Stimulated activated naive CD8-positive, alpha-beta T cell treated with anti-CD3 and anti-CD28 coated beads, Interleukin-15, Interleukin-2, amounts not matched to agents 100 ng/mL and 50 ng/mL, for 24 hours (primary cell): ENCODE measurements around the gene APBA1.

Source experiments
- H3K27ac Mint-ChIP-seq: one replicate; pipeline ENCODE4 v1.8.0; 2021; ENCODE audit warnings: mild to moderate bottlenecking, mixed read lengths
- H3K27me3 Mint-ChIP-seq: one replicate; pipeline ENCODE4 v1.8.0; 2021; ENCODE audit warnings: mixed read lengths
- H3K36me3 Mint-ChIP-seq: one replicate; pipeline ENCODE4 v1.8.0; 2021; ENCODE audit warnings: low read depth, mixed read lengths
- H3K4me1 Mint-ChIP-seq: one replicate; pipeline ENCODE4 v1.8.0; 2021; ENCODE audit warnings: low read depth, mixed read lengths
- H3K4me3 Mint-ChIP-seq: one replicate; pipeline ENCODE4 v1.8.0; 2021; ENCODE audit warnings: mild to moderate bottlenecking, mixed read lengths
- H3K9me3 Mint-ChIP-seq: one replicate; pipeline ENCODE4 v1.8.0; 2021; ENCODE audit warnings: mixed read lengths

Gene APBA1

GRCh38 chr9:69673311-69673640 lies 1.1 kb upstream of the APBA1 start:
- Mint-ChIP-seq H3K4me3 (peak overlapping the region; percentile 77), H3K4me1 (peaks cover 17% of the 10 kb centered on the region), H3K36me3 (no peaks in the 10 kb centered on the region), H3K27me3 (peaks cover 23% of the 10 kb centered on the region), H3K27ac (no peak overlapping the region), H3K9me3 (no peaks in the 10 kb centered on the region)

- Mint-ChIP-seq H3K27ac (no peak overlapping the region), H3K27me3 (peaks cover 23% of the 10 kb centered on the region), H3K36me3 (no peaks in the 10 kb centered on the region), H3K4me3 (peak overlapping the region; percentile 77), H3K4me1 (peaks cover 17% of the 10 kb centered on the region), H3K9me3 (no peaks in the 10 kb centered on the region)
These were observed 582 bp upstream of the APBA1 start for GRCh38 chr9:69672596-69673310.

- peaks cover 23% of the 10 kb centered on the region for H3K27me3 Mint-ChIP-seq
- no peaks in the 10 kb centered on the region for H3K36me3 Mint-ChIP-seq
- H3K4me1 Mint-ChIP-seq, result peaks cover 17% of the 10 kb centered on the region
- no peak overlapping the region for H3K27ac Mint-ChIP-seq
- no peaks in the 10 kb centered on the region for H3K9me3 Mint-ChIP-seq
- H3K4me3 Mint-ChIP-seq, result peak overlapping the region; percentile 50
These were observed 776 bp downstream of the APBA1 start for GRCh38 chr9:69671311-69671878.

GRCh38 chr9:69667306-69667705 lies 4.9 kb downstream of the APBA1 start:
- no peaks in the 10 kb centered on the region for H3K36me3 Mint-ChIP-seq
- no peaks in the 10 kb centered on the region for H3K9me3 Mint-ChIP-seq
- H3K27ac Mint-ChIP-seq, result no peak overlapping the region
- H3K27me3 Mint-ChIP-seq, result peaks cover 28% of the 10 kb centered on the region
- H3K4me1 Mint-ChIP-seq, result peaks cover 3% of the 10 kb centered on the region
- no peak overlapping the region for H3K4me3 Mint-ChIP-seq

- Mint-ChIP-seq H3K4me3 (no peak overlapping the region), H3K27ac (no peak overlapping the region), H3K36me3 (no peaks in the 10 kb centered on the region), H3K4me1 (no peaks in the 10 kb centered on the region), H3K27me3 (peaks cover 7% of the 10 kb centered on the region), H3K9me3 (no peaks in the 10 kb centered on the region)
These were observed 11.9 kb downstream of the APBA1 start for GRCh38 chr9:69660304-69660703.

GRCh38 chr9:69658987-69659675 lies 13.0 kb downstream of the APBA1 start:
- peaks cover 1% of the 10 kb centered on the region for H3K27me3 Mint-ChIP-seq
- H3K27ac Mint-ChIP-seq, result no peak overlapping the region
- H3K36me3 Mint-ChIP-seq, result no peaks in the 10 kb centered on the region
- H3K4me3 Mint-ChIP-seq, result no peak overlapping the region
- no peaks in the 10 kb centered on the region for H3K4me1 Mint-ChIP-seq
- H3K9me3 Mint-ChIP-seq, result no peaks in the 10 kb centered on the region

- H3K27ac Mint-ChIP-seq, result no peak overlapping the region
- no peaks in the 10 kb centered on the region for H3K27me3 Mint-ChIP-seq
- no peak overlapping the region for H3K4me3 Mint-ChIP-seq
- H3K4me1 Mint-ChIP-seq, result no peaks in the 10 kb centered on the region
- H3K36me3 Mint-ChIP-seq, result no peaks in the 10 kb centered on the region
- no peaks in the 10 kb centered on the region for H3K9me3 Mint-ChIP-seq
These were observed 14.9 kb downstream of the APBA1 start for GRCh38 chr9:69657269-69657668.

- H3K4me3 Mint-ChIP-seq, result no peak overlapping the region
- peaks cover 4% of the 10 kb centered on the region for H3K27me3 Mint-ChIP-seq
- no peaks in the 10 kb centered on the region for H3K36me3 Mint-ChIP-seq
- H3K27ac Mint-ChIP-seq, result no peak overlapping the region
- no peaks in the 10 kb centered on the region for H3K4me1 Mint-ChIP-seq
- no peaks in the 10 kb centered on the region for H3K9me3 Mint-ChIP-seq
These were observed 17.1 kb downstream of the APBA1 start for GRCh38 chr9:69655065-69655464.

- no peaks in the 10 kb centered on the region for H3K9me3 Mint-ChIP-seq
- H3K27me3 Mint-ChIP-seq, result peaks cover 4% of the 10 kb centered on the region
- no peak overlapping the region for H3K4me3 Mint-ChIP-seq
- H3K36me3 Mint-ChIP-seq, result no peaks in the 10 kb centered on the region
- no peak overlapping the region for H3K27ac Mint-ChIP-seq
- no peaks in the 10 kb centered on the region for H3K4me1 Mint-ChIP-seq
These were observed 18.9 kb downstream of the APBA1 start for GRCh38 chr9:69653261-69653660.

GRCh38 chr9:69649566-69650250 lies 22.5 kb downstream of the APBA1 start:
- Mint-ChIP-seq H3K4me3 (no peak overlapping the region), H3K4me1 (no peaks in the 10 kb centered on the region), H3K9me3 (no peaks in the 10 kb centered on the region), H3K36me3 (no peaks in the 10 kb centered on the region), H3K27ac (no peak overlapping the region), H3K27me3 (peaks cover 4% of the 10 kb centered on the region)

GRCh38 chr9:69647804-69648203 lies 24.4 kb downstream of the APBA1 start:
- Mint-ChIP-seq H3K27me3 (peaks cover 4% of the 10 kb centered on the region), H3K27ac (no peak overlapping the region), H3K4me3 (no peak overlapping the region), H3K36me3 (no peaks in the 10 kb centered on the region), H3K9me3 (no peaks in the 10 kb centered on the region), H3K4me1 (no peaks in the 10 kb centered on the region)

GRCh38 chr9:69646810-69647209 lies 25.4 kb downstream of the APBA1 start:
- Mint-ChIP-seq H3K9me3 (no peaks in the 10 kb centered on the region), H3K27me3 (peaks cover 4% of the 10 kb centered on the region), H3K36me3 (no peaks in the 10 kb centered on the region)

GRCh38 chr9:69645488-69645887 lies 26.7 kb downstream of the APBA1 start:
- H3K36me3 Mint-ChIP-seq, result no peaks in the 10 kb centered on the region
- no peaks in the 10 kb centered on the region for H3K4me1 Mint-ChIP-seq
- no peak overlapping the region for H3K27ac Mint-ChIP-seq
- no peaks in the 10 kb centered on the region for H3K27me3 Mint-ChIP-seq
- H3K9me3 Mint-ChIP-seq, result peaks cover 8% of the 10 kb centered on the region
- no peak overlapping the region for H3K4me3 Mint-ChIP-seq

More at GRCh38 chr9:69646810-69647209, 25.4 kb downstream of the APBA1 start:
- no peaks in the 10 kb centered on the region for H3K4me1 Mint-ChIP-seq
- H3K4me3 Mint-ChIP-seq, result no peak overlapping the region
- H3K27ac Mint-ChIP-seq, result no peak overlapping the region

GRCh38 chr9:69643098-69643497 lies 29.1 kb downstream of the APBA1 start:
- Mint-ChIP-seq H3K27me3 (no peaks in the 10 kb centered on the region), H3K4me3 (no peak overlapping the region), H3K9me3 (peaks cover 8% of the 10 kb centered on the region), H3K27ac (no peak overlapping the region), H3K36me3 (no peaks in the 10 kb centered on the region), H3K4me1 (no peaks in the 10 kb centered on the region)

- no peaks in the 10 kb centered on the region for H3K4me1 Mint-ChIP-seq
- no peak overlapping the region for H3K27ac Mint-ChIP-seq
- H3K27me3 Mint-ChIP-seq, result peaks cover 35% of the 10 kb centered on the region
- peaks cover 11% of the 10 kb centered on the region for H3K9me3 Mint-ChIP-seq
- no peaks in the 10 kb centered on the region for H3K36me3 Mint-ChIP-seq
- H3K4me3 Mint-ChIP-seq, result no peak overlapping the region
These were observed 34.4 kb downstream of the APBA1 start for GRCh38 chr9:69637817-69638200.
